ENCODE measurements around the gene LBP.

The LBP gene

GRCh38 chr20:38346247-38346651 lies at the start of gene LBP:
Gene LBP (plus strand): TSS chr20:38346482. CDS start chr20:38346517, 35 bp downstream.
- Histone ChIP-seq H3K4me3 (ENCODE audit: low read depth, low read length) (no peak within 1 kb of the TSS), H3K9me3 (ENCODE audit: severe bottlenecking) (no peaks in the 10 kb centered on the region), H3K36me3 (no peaks in the 10 kb centered on the region), H3K27me3 (ENCODE audit: insufficient read depth, low read depth, severe bottlenecking) (no peaks in the 10 kb centered on the region), H3K27ac (no peak within 1 kb of the TSS)
- no peak for TF ChIP-seq CTCF (IDR thresholded peaks at IDR 0.05; ENCODE audit: low read depth, low read length)
- no peak for DNase-seq

- H3K4me3 ChIP-seq (ENCODE audit: low read depth, low read length), result no peak overlapping the region
- H3K27me3 ChIP-seq (ENCODE audit: insufficient read depth, low read depth, severe bottlenecking), result no peaks in the 10 kb centered on the region
- DNase-seq, result no peak
- no peak for TF ChIP-seq CTCF (IDR thresholded peaks at IDR 0.05; ENCODE audit: low read depth, low read length)
- no peak overlapping the region for H3K27ac ChIP-seq
- no peaks in the 10 kb centered on the region for H3K9me3 ChIP-seq (ENCODE audit: severe bottlenecking)
- no peaks in the 10 kb centered on the region for H3K36me3 ChIP-seq
Observed at GRCh38 chr20:38297916-38298674, 48.2 kb upstream of the LBP start.

GRCh38 chr20:38298768-38299288 lies 47.5 kb upstream of the LBP start:
- Histone ChIP-seq H3K27ac (no peak overlapping the region), H3K36me3 (no peaks in the 10 kb centered on the region), H3K4me3 (ENCODE audit: low read depth, low read length) (no peak overlapping the region), H3K9me3 (ENCODE audit: severe bottlenecking) (no peaks in the 10 kb centered on the region), H3K27me3 (ENCODE audit: insufficient read depth, low read depth, severe bottlenecking) (no peaks in the 10 kb centered on the region)
- no peak for TF ChIP-seq CTCF (IDR thresholded peaks at IDR 0.05; ENCODE audit: low read depth, low read length)
- DNase-seq, result no peak

- TF ChIP-seq CTCF (IDR thresholded peaks at IDR 0.05; ENCODE audit: low read depth, low read length), result no peak
Observed at GRCh38 chr20:38299963-38300362, 46.3 kb upstream of the LBP start.

GRCh38 chr20:38300438-38300837 lies 45.8 kb upstream of the LBP start:
- Histone ChIP-seq H3K9me3 (ENCODE audit: severe bottlenecking) (no peaks in the 10 kb centered on the region), H3K4me3 (ENCODE audit: low read depth, low read length) (no peak overlapping the region), H3K36me3 (no peaks in the 10 kb centered on the region), H3K27ac (no peak overlapping the region), H3K27me3 (ENCODE audit: insufficient read depth, low read depth, severe bottlenecking) (no peaks in the 10 kb centered on the region)
- TF ChIP-seq CTCF (IDR thresholded peaks at IDR 0.05; ENCODE audit: low read depth, low read length), result no peak
- no peak for DNase-seq

More at GRCh38 chr20:38299963-38300362, 46.3 kb upstream of the LBP start:
- H3K36me3 ChIP-seq, result no peaks in the 10 kb centered on the region
- H3K27me3 ChIP-seq (ENCODE audit: insufficient read depth, low read depth, severe bottlenecking), result no peaks in the 10 kb centered on the region
- DNase-seq, result no peak
- no peak overlapping the region for H3K27ac ChIP-seq
- H3K9me3 ChIP-seq (ENCODE audit: severe bottlenecking), result no peaks in the 10 kb centered on the region
- no peak overlapping the region for H3K4me3 ChIP-seq (ENCODE audit: low read depth, low read length)
